ENCODE data around the gene SRMS.

Gene SRMS

GRCh38 chr20:63505723-63506122 lies 41.8 kb downstream of the SRMS start:
- no peaks in the 10 kb centered on the region for H3K79me2 ChIP-seq
- no peak overlapping the region for H3K9ac ChIP-seq
- H3K4me1 ChIP-seq: no peaks in the 10 kb centered on the region
- no peaks in the 10 kb centered on the region for H3K36me3 ChIP-seq (ENCODE audit: control insufficient read depth, insufficient read depth, low read length)
- H3K4me2 ChIP-seq (ENCODE audit: low read length): no peak overlapping the region
- H2AFZ ChIP-seq: no peak overlapping the region
- H3K27ac ChIP-seq: no peak overlapping the region
- TF ChIP-seq, protein P1, sequence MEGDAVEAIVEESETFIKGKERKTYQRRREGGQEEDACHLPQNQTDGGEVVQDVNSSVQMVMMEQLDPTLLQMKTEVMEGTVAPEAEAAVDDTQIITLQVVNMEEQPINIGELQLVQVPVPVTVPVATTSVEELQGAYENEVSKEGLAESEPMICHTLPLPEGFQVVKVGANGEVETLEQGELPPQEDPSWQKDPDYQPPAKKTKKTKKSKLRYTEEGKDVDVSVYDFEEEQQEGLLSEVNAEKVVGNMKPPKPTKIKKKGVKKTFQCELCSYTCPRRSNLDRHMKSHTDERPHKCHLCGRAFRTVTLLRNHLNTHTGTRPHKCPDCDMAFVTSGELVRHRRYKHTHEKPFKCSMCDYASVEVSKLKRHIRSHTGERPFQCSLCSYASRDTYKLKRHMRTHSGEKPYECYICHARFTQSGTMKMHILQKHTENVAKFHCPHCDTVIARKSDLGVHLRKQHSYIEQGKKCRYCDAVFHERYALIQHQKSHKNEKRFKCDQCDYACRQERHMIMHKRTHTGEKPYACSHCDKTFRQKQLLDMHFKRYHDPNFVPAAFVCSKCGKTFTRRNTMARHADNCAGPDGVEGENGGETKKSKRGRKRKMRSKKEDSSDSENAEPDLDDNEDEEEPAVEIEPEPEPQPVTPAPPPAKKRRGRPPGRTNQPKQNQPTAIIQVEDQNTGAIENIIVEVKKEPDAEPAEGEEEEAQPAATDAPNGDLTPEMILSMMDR (IDR thresholded peaks at IDR 0.05): no peak
- H3K27me3 ChIP-seq (ENCODE audit: control insufficient read depth, insufficient read depth, low read length): no peaks in the 10 kb centered on the region
- H3K9me3 ChIP-seq (ENCODE audit: control insufficient read depth, low read length): no peaks in the 10 kb centered on the region
- no peak overlapping the region for H3K4me3 ChIP-seq (ENCODE audit: low read depth, low read length)

DNA sequence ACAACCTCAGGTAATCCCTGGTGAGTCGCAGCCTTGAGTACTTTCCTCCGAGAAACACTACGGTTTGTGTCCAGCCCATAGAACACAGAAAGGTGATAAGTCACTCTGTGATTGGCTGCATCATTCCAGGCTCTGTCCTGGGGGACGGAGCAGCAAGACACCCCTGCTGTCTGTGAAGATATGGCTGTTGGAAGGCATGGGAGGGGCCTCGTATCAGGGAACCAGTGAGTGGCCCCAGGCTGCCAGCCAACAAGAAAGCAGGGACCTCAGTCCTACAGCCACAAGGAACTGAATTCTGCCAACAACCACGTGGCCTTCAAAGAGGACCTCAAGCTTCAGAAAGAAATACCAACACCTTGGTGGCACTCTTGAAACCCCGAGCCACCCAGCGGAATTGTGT lies 42.3 kb downstream of the SRMS start:
- no peaks in the 10 kb centered on the region for H3K4me1 ChIP-seq
- H3K4me3 ChIP-seq (ENCODE audit: low read depth, low read length): no peak overlapping the region
- no peaks in the 10 kb centered on the region for H3K36me3 ChIP-seq (ENCODE audit: control insufficient read depth, insufficient read depth, low read length)
- no peak overlapping the region for H3K4me2 ChIP-seq (ENCODE audit: low read length)
- no peak overlapping the region for H3K27ac ChIP-seq
- no peak overlapping the region for H3K9ac ChIP-seq
- TF ChIP-seq, protein P1 (IDR thresholded peaks at IDR 0.05): no peak
- no peaks in the 10 kb centered on the region for H3K79me2 ChIP-seq
- no peaks in the 10 kb centered on the region for H3K27me3 ChIP-seq (ENCODE audit: control insufficient read depth, insufficient read depth, low read length)
- H3K9me3 ChIP-seq (ENCODE audit: control insufficient read depth, low read length): no peaks in the 10 kb centered on the region
- no peak overlapping the region for H2AFZ ChIP-seq

DNA sequence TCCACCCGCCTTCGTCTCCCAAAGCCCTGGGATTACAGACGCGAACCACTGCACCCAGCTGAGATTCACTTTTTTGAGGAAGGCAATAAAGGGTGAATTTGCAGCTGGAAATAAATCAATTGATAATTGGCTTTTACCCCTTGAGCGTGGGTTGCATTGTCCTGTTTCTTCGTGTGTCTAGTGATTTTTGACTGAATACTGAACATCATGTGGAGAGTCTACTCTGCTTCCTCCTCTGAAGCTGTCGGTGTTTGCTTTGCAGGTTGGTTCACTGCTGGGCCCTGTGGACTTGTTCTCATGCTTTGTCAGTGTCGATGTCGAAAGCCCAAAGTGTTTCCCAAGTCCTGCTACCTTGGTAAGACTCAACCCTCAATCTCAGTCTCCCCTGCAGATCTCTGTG lies 42.9 kb downstream of the SRMS start:
- Histone ChIP-seq H3K27ac (no peak overlapping the region), H3K9ac (no peak overlapping the region), H3K27me3 (ENCODE audit: control insufficient read depth, insufficient read depth, low read length) (no peaks in the 10 kb centered on the region), H3K9me3 (ENCODE audit: control insufficient read depth, low read length) (no peaks in the 10 kb centered on the region), H2AFZ (no peak overlapping the region), H3K36me3 (ENCODE audit: control insufficient read depth, insufficient read depth, low read length) (no peaks in the 10 kb centered on the region), H3K79me2 (no peaks in the 10 kb centered on the region), H3K4me3 (ENCODE audit: low read depth, low read length) (no peak overlapping the region), H3K4me1 (no peaks in the 10 kb centered on the region), H3K4me2 (ENCODE audit: low read length) (no peak overlapping the region)
- TF ChIP-seq, protein P1 (IDR thresholded peaks at IDR 0.05): no peak

- no peaks in the 10 kb centered on the region for H3K4me1 ChIP-seq
These were observed 44.0 kb downstream of the SRMS start for GRCh38 chr20:63503524-63503923.

GRCh38 chr20:63502671-63503172 lies 44.8 kb downstream of the SRMS start:
- Histone ChIP-seq H3K36me3 (ENCODE audit: control insufficient read depth, insufficient read depth, low read length) (no peaks in the 10 kb centered on the region), H2AFZ (no peak overlapping the region), H3K79me2 (no peaks in the 10 kb centered on the region), H3K9me3 (ENCODE audit: control insufficient read depth, low read length) (no peaks in the 10 kb centered on the region), H3K4me2 (ENCODE audit: low read length) (no peak overlapping the region), H3K4me1 (no peaks in the 10 kb centered on the region), H3K4me3 (ENCODE audit: low read depth, low read length) (no peak overlapping the region), H3K27me3 (ENCODE audit: control insufficient read depth, insufficient read depth, low read length) (no peaks in the 10 kb centered on the region), H3K9ac (no peak overlapping the region), H3K27ac (no peak overlapping the region)
- TF ChIP-seq, protein P1 (IDR thresholded peaks at IDR 0.05): no peak

More at GRCh38 chr20:63503524-63503923, 44.0 kb downstream of the SRMS start:
- no peak overlapping the region for H3K9ac ChIP-seq
- H3K4me2 ChIP-seq (ENCODE audit: low read length): no peak overlapping the region
- H3K36me3 ChIP-seq (ENCODE audit: control insufficient read depth, insufficient read depth, low read length): no peaks in the 10 kb centered on the region
- H3K9me3 ChIP-seq (ENCODE audit: control insufficient read depth, low read length): no peaks in the 10 kb centered on the region
- no peak overlapping the region for H3K27ac ChIP-seq
- H3K27me3 ChIP-seq (ENCODE audit: control insufficient read depth, insufficient read depth, low read length): no peaks in the 10 kb centered on the region
- H2AFZ ChIP-seq: no peak overlapping the region
- H3K4me3 ChIP-seq (ENCODE audit: low read depth, low read length): no peak overlapping the region
- no peaks in the 10 kb centered on the region for H3K79me2 ChIP-seq
- TF ChIP-seq, protein P1 (IDR thresholded peaks at IDR 0.05): no peak
